ENCODE data around the gene CEP95. TPM values are rescaled to one million over a fixed set of nuclear protein-coding genes. Genes with fewer than 3 reads are reported as not detected.

CEP95 gene
- total RNA-seq, 1 donor from 2014 or later, result 48.3 TPM

- H3K27ac Mint-ChIP-seq, result peak overlapping the region; percentile 56
- intact Hi-C loops (cut with micrococcal nuclease), result loop anchor here (10.0 kb wide), 2 partner anchors 474 to 476 kb away; partner anchors contain the start of gene ICAM2
These were observed 6.3 kb upstream of the CEP95 start for GRCh38 chr17:64500487-64500859.

GRCh38 chr17:64500862-64501765 is 5.7 kb upstream of the CEP95 start:
- H3K27ac Mint-ChIP-seq, result peak overlapping the region; percentile 42
- no peaks in the 10 kb centered on the region for H3K9me3 Mint-ChIP-seq
- peak; percentile 64 for DNase-seq
- H3K4me1 Mint-ChIP-seq, result peaks cover 69% of the 10 kb centered on the region
- peaks cover 86% of the 10 kb centered on the region for H3K36me3 Mint-ChIP-seq (ENCODE audit: low read depth)
- intact Hi-C loops (cut with micrococcal nuclease), result loop anchor here (10.0 kb wide), 2 partner anchors 474 to 476 kb away; partner anchors contain the start of gene ICAM2
- H3K27me3 Mint-ChIP-seq, result no peaks in the 10 kb centered on the region
- no peak overlapping the region for H3K4me3 Mint-ChIP-seq

More at GRCh38 chr17:64500487-64500859, 6.3 kb upstream of the CEP95 start:
- H3K36me3 Mint-ChIP-seq (ENCODE audit: low read depth), result peaks cover 80% of the 10 kb centered on the region
- H3K27me3 Mint-ChIP-seq, result no peaks in the 10 kb centered on the region
- H3K4me3 Mint-ChIP-seq, result no peak overlapping the region
- peak; percentile 60 for DNase-seq
- no peaks in the 10 kb centered on the region for H3K9me3 Mint-ChIP-seq
- peaks cover 70% of the 10 kb centered on the region for H3K4me1 Mint-ChIP-seq

GRCh38 chr17:64502021-64502420 is 4.8 kb upstream of the CEP95 start:
- Mint-ChIP-seq H3K27ac (peak overlapping the region; percentile 10), H3K4me1 (peaks cover 67% of the 10 kb centered on the region), H3K9me3 (no peaks in the 10 kb centered on the region), H3K4me3 (no peak overlapping the region), H3K27me3 (no peaks in the 10 kb centered on the region), H3K36me3 (ENCODE audit: low read depth) (peaks cover 86% of the 10 kb centered on the region)
- intact Hi-C loops (cut with micrococcal nuclease), result loop anchor here (10.0 kb wide), 2 partner anchors 473 to 477 kb away; partner anchors contain the start of gene ICAM2
- no peak for DNase-seq

GRCh38 chr17:64502809-64503208 is 4.0 kb upstream of the CEP95 start:
- Mint-ChIP-seq H3K27me3 (no peaks in the 10 kb centered on the region), H3K27ac (peak overlapping the region; percentile 54), H3K4me1 (peaks cover 63% of the 10 kb centered on the region), H3K9me3 (no peaks in the 10 kb centered on the region), H3K4me3 (peak overlapping the region; percentile 62), H3K36me3 (ENCODE audit: low read depth) (peaks cover 83% of the 10 kb centered on the region)
- DNase-seq, result no peak
- intact Hi-C loops (cut with micrococcal nuclease), result loop anchor here (10.0 kb wide), 2 partner anchors 472 to 478 kb away; partner anchors contain the start of gene ICAM2

- intact Hi-C loops (cut with micrococcal nuclease), result loop anchor here (10.0 kb wide), 2 partner anchors 471 to 479 kb away; partner anchors contain the start of gene ICAM2
- Mint-ChIP-seq H3K27me3 (no peaks in the 10 kb centered on the region), H3K36me3 (ENCODE audit: low read depth) (peaks cover 81% of the 10 kb centered on the region), H3K9me3 (no peaks in the 10 kb centered on the region), H3K4me1 (peaks cover 60% of the 10 kb centered on the region), H3K4me3 (peak overlapping the region; percentile 62), H3K27ac (peak overlapping the region; percentile 27)
- DNase-seq, result peak; percentile 61
These were observed 3.4 kb upstream of the CEP95 start for GRCh38 chr17:64503341-64503740.

- Mint-ChIP-seq H3K4me1 (peaks cover 59% of the 10 kb centered on the region), H3K27ac (peak overlapping the region; percentile 100), H3K4me3 (peak overlapping the region; percentile 99), H3K27me3 (no peaks in the 10 kb centered on the region), H3K36me3 (ENCODE audit: low read depth) (peaks cover 78% of the 10 kb centered on the region), H3K9me3 (no peaks in the 10 kb centered on the region)
- no peak for DNase-seq
- intact Hi-C loops (cut with micrococcal nuclease), result loop anchor here (10.0 kb wide), 2 partner anchors 471 to 479 kb away; partner anchors contain the start of gene ICAM2
These were observed 2.7 kb upstream of the CEP95 start for GRCh38 chr17:64503821-64504768.

- Mint-ChIP-seq H3K9me3 (no peaks in the 10 kb centered on the region), H3K4me1 (peaks cover 57% of the 10 kb centered on the region), H3K27ac (peak overlapping the region; percentile 100), H3K36me3 (ENCODE audit: low read depth) (peaks cover 72% of the 10 kb centered on the region), H3K4me3 (peak overlapping the region; percentile 99), H3K27me3 (no peaks in the 10 kb centered on the region)
- peak; percentile 61 for DNase-seq
- intact Hi-C loops (cut with micrococcal nuclease), result loop anchor here (1.0 to 10.0 kb wide), 6 partner anchors 97 to 662 kb away; partner anchors contain the start of genes ERN1 and ICAM2
These were observed 1.9 kb upstream of the CEP95 start for GRCh38 chr17:64504769-64505339.

- H3K4me1 Mint-ChIP-seq, result peaks cover 50% of the 10 kb centered on the region
- H3K9me3 Mint-ChIP-seq, result no peaks in the 10 kb centered on the region
- peaks cover 69% of the 10 kb centered on the region for H3K36me3 Mint-ChIP-seq (ENCODE audit: low read depth)
- H3K4me3 Mint-ChIP-seq, result peak overlapping the region; percentile 99
- DNase-seq, result peak; percentile 96
- H3K27ac Mint-ChIP-seq, result peak overlapping the region; percentile 100
- no peaks in the 10 kb centered on the region for H3K27me3 Mint-ChIP-seq
- intact Hi-C loops (cut with micrococcal nuclease), result loop anchor here (1.0 to 10.0 kb wide), 10 partner anchors 8 to 732 kb away; partner anchors contain the start of genes CCDC47, ERN1, ICAM2 and POLG2
These were observed 1.2 kb upstream of the CEP95 start for GRCh38 chr17:64505340-64506200.

GRCh38 chr17:64506201-64506575 is 589 bp upstream of the CEP95 start, which contains the start of gene DDX5:
Gene DDX5 (minus strand): TSS chr17:64506289. CDS start chr17:64506119, 170 bp downstream.
- Mint-ChIP-seq H3K27me3 (no peaks in the 10 kb centered on the region), H3K36me3 (ENCODE audit: low read depth) (peaks cover 66% of the 10 kb centered on the region), H3K4me3 (peak within 1 kb of the TSS; percentile 99), H3K27ac (peak within 1 kb of the TSS; percentile 100), H3K9me3 (no peaks in the 10 kb centered on the region), H3K4me1 (peaks cover 45% of the 10 kb centered on the region)
- intact Hi-C loops (cut with micrococcal nuclease), result loop anchor here (1.0 to 10.0 kb wide), 9 partner anchors 9 to 733 kb away; partner anchors contain the start of genes CCDC47, ERN1, ICAM2 and POLG2
- peak; percentile 99 for DNase-seq

- Mint-ChIP-seq H3K9me3 (no peaks in the 10 kb centered on the region), H3K27me3 (no peaks in the 10 kb centered on the region), H3K4me3 (peak overlapping the region; percentile 99), H3K27ac (peak overlapping the region; percentile 100), H3K36me3 (ENCODE audit: low read depth) (peaks cover 63% of the 10 kb centered on the region), H3K4me1 (peaks cover 36% of the 10 kb centered on the region)
- DNase-seq, result peak; percentile 83
- intact Hi-C loops (cut with micrococcal nuclease), result loop anchor here (1.0 to 10.0 kb wide), 8 partner anchors 65 to 483 kb away; partner anchors contain the start of genes ERN1, ICAM2 and SMURF2
These were observed 621 bp downstream of the CEP95 start for GRCh38 chr17:64507413-64507782.

- intact Hi-C loops (cut with micrococcal nuclease), result loop anchor here (5.0 to 10.0 kb wide), 5 partner anchors 94 to 484 kb away; partner anchors contain the start of genes ERN1 and ICAM2
- H3K4me3 Mint-ChIP-seq, result peak overlapping the region; percentile 99
- no peaks in the 10 kb centered on the region for H3K9me3 Mint-ChIP-seq
- peaks cover 57% of the 10 kb centered on the region for H3K36me3 Mint-ChIP-seq (ENCODE audit: low read depth)
- H3K27me3 Mint-ChIP-seq, result no peaks in the 10 kb centered on the region
- H3K27ac Mint-ChIP-seq, result no peak overlapping the region
- H3K4me1 Mint-ChIP-seq, result peaks cover 28% of the 10 kb centered on the region
- DNase-seq, result no peak
These were observed 1.9 kb downstream of the CEP95 start for GRCh38 chr17:64508683-64509082.

GRCh38 chr17:64509179-64509578 is 2.4 kb downstream of the CEP95 start:
- no peak overlapping the region for H3K27ac Mint-ChIP-seq
- no peak for DNase-seq
- peaks cover 25% of the 10 kb centered on the region for H3K4me1 Mint-ChIP-seq
- H3K9me3 Mint-ChIP-seq, result no peaks in the 10 kb centered on the region
- H3K27me3 Mint-ChIP-seq, result no peaks in the 10 kb centered on the region
- H3K4me3 Mint-ChIP-seq, result peak overlapping the region; percentile 36
- peaks cover 57% of the 10 kb centered on the region for H3K36me3 Mint-ChIP-seq (ENCODE audit: low read depth)
- intact Hi-C loops (cut with micrococcal nuclease), result loop anchor here (5.0 to 10.0 kb wide), 5 partner anchors 93 to 484 kb away; partner anchors contain the start of genes ERN1 and ICAM2

Data from activated CD4-positive, alpha-beta T cell treated with anti-CD3 and anti-CD28 coated beads, Interleukin-2, amount 10 ng/mL, durations not matched to agents 24 days and 14 days (primary cell).